Fibroblast of skin of right quadriceps (primary cell): ENCODE results near the gene GPC1.
"Not testable (repeated sequence)": the region's sequence is repeated elsewhere in the genome, so short reads cannot be mapped to it uniquely, and the experiment has no call there.

ENCODE experiments used
- DNase-seq: peaks from one replicate; pipeline ENCODE4 v3.0.0-alpha.2; 2013

Gene GPC1

GRCh38 chr2:240469239-240469636 lies 33.8 kb downstream of the GPC1 start:
- DNase-seq = no peak

- DNase-seq = no peak
Observed at GRCh38 chr2:240469740-240470139, 34.3 kb downstream of the GPC1 start.

- no peak for DNase-seq
Observed at GRCh38 chr2:240472078-240472790, 36.8 kb downstream of the GPC1 start.

DNA sequence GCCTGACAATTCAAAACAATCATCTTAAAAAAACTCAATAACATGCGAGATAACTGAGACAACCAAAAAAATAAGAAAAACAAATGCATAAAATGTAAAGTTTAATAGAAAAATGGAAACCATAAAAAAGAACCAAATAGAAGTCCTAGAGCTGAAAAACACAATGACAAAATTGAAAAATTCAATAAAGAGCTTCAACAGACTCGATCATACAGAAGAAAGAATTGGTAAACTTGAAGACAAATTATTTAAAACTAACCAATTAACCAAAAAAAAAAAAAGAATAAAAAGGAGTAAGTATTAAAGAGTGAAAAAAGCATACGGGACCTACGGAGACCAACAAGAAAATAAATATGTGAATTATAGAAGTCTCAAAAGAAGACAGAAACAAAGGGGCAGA lies 37.7 kb downstream of the GPC1 start:
- DNase-seq = no peak

DNA sequence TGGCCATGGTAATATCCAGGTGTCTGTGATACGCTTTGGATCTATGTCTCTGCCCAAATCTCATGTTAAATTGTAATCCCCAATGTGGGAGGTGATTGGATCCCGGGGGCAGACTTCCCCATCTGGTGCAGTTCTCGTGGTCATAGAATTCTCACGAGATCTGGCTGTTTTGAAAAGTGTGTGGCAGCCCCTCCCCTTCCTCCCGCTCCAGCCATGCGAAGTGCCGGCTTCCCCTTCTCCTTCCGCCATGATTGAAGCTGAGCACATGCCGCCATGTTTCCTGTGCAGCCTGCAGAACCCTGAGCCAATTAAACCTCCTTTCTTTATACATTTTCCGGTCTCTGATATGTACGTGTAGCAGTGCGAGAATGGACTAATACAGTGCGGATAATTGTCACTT lies 42.5 kb downstream of the GPC1 start:
- DNase-seq = no peak

GRCh38 chr2:240478346-240479110 lies 43.1 kb downstream of the GPC1 start:
- no peak for DNase-seq

GRCh38 chr2:240479111-240479501 lies 43.6 kb downstream of the GPC1 start:
- DNase-seq = no peak

DNA sequence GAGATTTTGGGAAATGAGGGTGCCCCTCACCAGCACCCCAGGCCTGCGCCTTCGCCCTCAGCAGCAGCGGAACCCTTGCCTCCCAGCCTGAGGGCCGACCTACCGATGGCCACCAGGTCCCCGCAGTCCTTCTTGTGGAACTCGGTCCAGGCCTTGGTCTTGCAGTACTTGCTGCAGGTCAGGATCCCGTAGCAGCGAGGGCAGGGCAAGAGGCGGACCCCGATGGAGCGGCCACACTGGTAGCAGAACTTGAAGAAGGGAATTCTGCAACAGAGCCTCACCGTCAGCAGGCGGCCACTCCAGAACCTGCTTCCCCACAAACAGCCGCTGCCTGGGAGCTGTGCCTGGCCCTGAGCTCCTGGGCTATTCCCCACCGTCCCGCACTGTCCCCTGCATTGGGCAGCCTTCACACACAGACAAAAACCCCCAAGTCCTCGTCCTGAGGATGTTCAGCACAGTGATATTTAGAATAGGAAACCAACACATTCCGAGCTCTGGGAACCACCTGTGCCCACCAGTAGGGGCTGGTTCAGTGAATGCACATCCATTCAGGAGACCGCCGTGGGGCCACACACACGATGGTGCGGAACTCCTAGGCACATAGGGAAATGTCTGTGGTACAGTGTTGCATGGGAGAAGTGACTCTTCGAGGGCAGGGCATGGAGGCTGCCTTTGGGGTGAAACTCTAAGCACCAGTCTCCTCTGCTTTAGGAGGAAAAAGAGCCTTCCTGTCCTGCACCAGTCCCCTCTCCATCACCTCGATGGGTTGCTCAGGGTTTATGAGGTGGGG lies 45.6 kb downstream of the GPC1 start:
- no peak for DNase-seq

DNA sequence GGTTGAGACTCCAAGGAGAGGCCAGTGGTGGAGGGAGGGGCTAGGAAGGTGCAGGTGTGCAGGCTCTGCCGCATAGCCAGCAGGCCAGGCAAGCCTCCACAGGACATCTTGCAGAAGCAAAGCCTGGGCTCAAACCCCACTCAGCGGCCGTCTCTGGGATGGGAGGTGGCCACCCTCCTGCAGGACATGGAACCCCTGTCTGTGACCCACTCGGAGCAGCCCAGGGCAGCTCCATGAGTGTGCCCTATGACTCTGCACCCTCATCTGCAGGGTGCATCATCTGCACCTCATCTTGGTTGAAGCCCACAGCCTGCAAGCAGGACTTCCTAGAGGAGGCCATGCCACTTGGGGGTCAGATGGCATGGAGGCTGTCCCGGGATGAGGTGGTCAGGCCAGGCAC lies 46.3 kb downstream of the GPC1 start:
- DNase-seq = no peak

- DNase-seq = no peak
Observed at GRCh38 chr2:240482141-240482540, 46.7 kb downstream of the GPC1 start.

DNA sequence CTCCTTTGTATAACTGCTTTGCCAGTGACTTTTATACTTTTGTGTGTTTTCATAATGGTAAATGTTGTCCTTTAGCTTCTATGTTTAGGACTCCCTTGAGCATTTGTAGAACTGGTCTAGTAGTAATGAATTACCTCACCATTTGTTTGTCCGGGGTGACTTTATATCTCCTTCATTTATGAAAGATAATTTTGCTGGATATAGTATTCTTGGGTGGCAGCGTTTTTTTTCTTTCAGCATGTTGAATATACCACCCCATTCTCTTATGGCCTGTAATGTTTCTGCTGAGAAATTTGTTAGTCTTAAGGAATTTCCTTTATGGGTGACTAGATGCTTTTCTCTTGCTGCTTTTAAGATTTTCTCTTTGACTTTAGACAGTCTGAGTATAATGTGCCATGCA lies 56.0 kb downstream of the GPC1 start:
- no peak for DNase-seq

DNA sequence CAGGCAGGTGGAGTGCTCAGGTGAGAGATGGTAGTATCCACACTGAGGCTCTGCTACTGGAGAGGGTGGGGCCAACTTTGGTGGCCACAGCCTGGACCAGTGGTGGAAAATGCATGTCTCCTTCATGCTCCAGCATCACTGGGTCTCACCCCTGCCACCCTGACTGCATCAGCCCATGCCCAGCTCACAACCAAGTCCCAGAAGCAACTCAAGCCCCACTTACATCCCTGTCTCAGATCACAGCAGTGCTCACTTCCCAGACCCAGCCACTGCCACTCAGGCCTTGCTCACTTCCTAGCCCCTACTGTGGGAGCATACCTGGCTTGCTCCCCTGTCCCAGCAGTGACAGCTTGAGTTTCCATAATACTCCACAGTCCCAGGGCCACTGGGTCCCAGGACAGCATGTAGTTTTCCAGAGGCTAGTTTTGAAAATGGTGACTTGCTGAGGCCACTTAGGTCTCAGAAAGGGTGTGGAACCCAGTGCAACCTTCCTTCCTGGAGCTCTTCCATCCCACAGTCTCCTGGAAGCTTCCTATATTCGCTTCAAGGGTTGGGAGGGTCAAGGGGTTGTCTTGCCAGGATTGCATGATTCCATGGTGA lies 58.8 kb downstream of the GPC1 start:
- DNase-seq = no peak

- not testable (repeated sequence) for DNase-seq
Observed at GRCh38 chr2:240494942-240495341, 59.5 kb downstream of the GPC1 start.

DNA sequence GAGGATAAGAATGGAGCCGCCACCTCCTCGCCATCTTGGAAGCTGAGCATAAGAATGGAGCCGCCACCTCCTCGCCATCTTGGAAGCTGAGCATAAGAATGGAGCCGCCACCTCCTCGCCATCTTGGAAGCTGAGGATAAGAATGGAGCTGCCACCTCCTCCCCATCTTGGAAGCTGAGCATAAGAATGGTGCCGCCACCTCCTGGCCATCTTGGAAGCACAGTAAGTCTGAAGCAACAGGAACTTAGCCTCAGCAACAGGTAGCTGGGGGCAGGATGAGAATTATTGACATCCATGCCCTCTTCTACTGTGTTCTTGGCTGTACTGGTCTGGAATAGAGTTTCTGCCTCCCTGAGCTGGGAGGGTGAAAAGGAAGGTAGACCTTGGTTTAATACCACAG lies 61.6 kb downstream of the GPC1 start:
- not testable (repeated sequence) for DNase-seq

DNA sequence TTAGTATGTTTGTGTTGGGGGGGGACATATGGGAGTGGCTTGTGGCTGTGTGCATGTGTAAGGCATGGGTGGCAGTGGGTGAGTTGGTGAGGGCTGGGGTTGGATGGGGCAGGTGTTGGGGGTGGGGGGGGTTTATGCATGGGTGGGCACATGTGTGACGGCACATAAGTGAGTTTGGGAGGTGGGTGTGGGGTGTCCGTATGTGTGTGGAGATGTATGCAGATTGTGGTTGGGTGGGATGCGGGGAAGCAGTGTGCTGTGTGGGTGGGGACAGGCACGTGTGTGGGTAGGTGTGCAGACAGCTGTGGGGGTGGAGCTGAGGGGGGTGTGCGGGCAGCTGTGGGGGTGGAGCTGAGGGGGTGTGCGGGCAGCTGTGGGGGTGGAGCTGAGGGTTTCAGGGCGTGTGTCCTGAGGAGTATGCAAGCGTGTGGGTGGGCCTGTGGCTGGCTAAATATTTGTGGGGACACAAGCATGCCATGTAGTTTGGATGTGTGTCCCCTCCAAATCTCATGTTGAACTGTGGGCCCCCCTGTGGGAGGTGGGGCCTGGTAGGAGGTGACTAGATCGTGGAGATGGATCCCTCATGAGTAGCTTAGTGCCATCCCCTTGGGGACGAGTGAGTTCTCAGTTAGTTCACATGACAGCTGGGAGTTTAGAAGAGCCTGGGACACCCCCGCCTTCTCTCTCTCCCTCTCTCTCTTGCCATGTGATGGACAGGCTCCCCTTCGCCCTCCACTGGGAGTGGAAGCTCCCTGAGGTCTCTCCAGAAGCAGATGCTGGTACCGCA lies 62.9 kb downstream of the GPC1 start:
- DNase-seq = no peak

- DNase-seq = no peak
Observed at GRCh38 chr2:240498958-240499260, 63.4 kb downstream of the GPC1 start.

GRCh38 chr2:240499309-240500301 lies 64.1 kb downstream of the GPC1 start:
- no peak for DNase-seq

DNA sequence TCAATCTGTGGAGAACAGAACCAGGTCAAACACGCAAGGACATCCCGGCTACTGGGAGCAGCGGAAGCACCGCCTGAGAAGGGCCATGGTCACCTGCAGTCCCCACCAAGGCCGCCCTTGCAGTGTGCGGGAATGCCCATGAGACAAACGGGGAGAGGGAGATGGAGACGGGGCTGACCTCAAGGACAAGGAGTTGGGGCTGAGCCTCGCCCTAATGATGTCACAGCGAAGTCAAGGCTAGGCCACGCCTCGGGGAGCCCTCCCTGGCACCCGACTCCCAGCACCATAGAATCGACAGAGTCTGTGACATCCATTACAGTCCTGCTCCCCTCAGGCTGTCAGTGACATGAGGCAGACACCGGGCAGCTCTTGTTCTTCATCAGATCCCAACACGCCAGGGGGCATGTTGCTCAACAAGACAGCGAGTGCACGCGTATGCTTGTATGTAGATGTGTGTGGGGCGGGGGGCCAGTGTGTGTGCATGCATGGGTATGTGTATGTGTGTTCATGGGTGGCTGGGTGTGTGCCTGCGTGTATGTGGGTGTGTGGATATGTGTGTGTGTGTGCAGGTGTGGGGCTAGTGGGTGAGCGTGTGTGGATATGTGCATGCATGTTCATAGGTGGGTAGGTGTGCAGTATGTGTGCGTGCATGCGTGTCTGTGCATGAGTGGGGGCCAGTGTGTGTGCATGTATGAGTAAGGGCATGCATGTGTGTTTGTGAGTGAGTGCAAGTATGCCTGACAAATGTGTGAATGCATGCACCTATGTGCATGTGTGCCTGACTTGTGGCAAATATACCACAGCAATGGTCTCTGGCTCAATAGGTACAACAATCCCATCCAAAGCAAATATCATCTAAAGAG lies 65.3 kb downstream of the GPC1 start:
- no peak for DNase-seq

- DNase-seq = no peak
Observed at GRCh38 chr2:240501531-240501991, 66.1 kb downstream of the GPC1 start.

DNA sequence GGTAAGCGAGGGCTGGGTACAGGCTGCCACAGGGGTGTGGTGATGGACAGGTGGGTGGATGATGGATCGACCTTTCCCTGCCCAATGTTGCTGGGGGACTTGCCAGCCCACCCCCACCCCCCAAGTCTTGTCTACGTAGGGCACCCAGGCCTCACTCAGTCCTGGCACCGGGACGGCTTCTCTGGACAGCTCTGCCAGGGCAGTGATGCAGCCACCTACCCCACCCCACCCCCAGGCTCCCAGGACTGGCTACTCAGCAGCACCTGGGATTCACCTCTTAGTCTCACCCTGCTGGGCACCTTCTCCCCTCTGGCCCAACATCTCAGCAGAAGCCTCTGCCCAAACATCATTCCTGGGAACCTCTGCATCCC lies 66.6 kb downstream of the GPC1 start:
- no peak for DNase-seq
